Measurements from ENCODE around the gene WBP2. TPM values are rescaled to one million over a fixed set of nuclear protein-coding genes. Genes with fewer than 3 reads are reported as not detected.
"Not testable (repeated sequence)": the region's sequence is repeated elsewhere in the genome, so short reads cannot be mapped to it uniquely, and the experiment has no call there.

WBP2 gene
- total and polyA plus RNA-seq, 5 donors from 2014 or later = 77.7 to 118 (median 92.2) TPM

- DNase-seq (no peak), ATAC-seq (ENCODE audit: low read depth in 2 of 2) (no peak)
- Mint-ChIP-seq H3K36me3 (peaks cover 3% of the 10 kb centered on the region), H3K4me1 (peaks cover 0 to 28% (median 13%) of the 10 kb centered on the region in 4 donors), H3K27me3 (no peaks in the 10 kb centered on the region), H3K9me3 (no peaks in the 10 kb centered on the region), H3K4me3 (no peak overlapping the region), H3K27ac (peak overlapping the region in 1 of 3 donors; percentile 26)
- no peak overlapping the region for H3K4me3 ChIP-seq (ENCODE audit: low read depth, low read length)
- H3K9me3 ChIP-seq (ENCODE audit: control insufficient read depth in 2 of 2, low read length in 2 of 2) = no peaks in the 10 kb centered on the region
- H3K27me3 ChIP-seq (ENCODE audit: control insufficient read depth, insufficient read depth, low read length) = no peaks in the 10 kb centered on the region
- peaks cover 17% of the 10 kb centered on the region for H3K4me1 ChIP-seq (ENCODE audit: control insufficient read depth, insufficient read depth, low read length, poor library complexity, severe bottlenecking)
- no peak overlapping the region for H3K27ac ChIP-seq (ENCODE audit: insufficient read depth, low read length, poor library complexity, severe bottlenecking)
- peaks cover 3% of the 10 kb centered on the region for H3K36me3 ChIP-seq (ENCODE audit: control insufficient read depth, insufficient read depth, low read length)
Observed at GRCh38 chr17:75892556-75893224, 37.6 kb upstream of the WBP2 start.

GRCh38 chr17:75891605-75892555 lies 36.7 kb upstream of the WBP2 start:
- H3K4me3 ChIP-seq (ENCODE audit: low read depth, low read length) = no peak overlapping the region
- no peaks in the 10 kb centered on the region for H3K27me3 ChIP-seq (ENCODE audit: control insufficient read depth, insufficient read depth, low read length)
- no peaks in the 10 kb centered on the region for H3K9me3 ChIP-seq (ENCODE audit: control insufficient read depth in 2 of 2, low read length in 2 of 2)
- Mint-ChIP-seq H3K27me3 (no peaks in the 10 kb centered on the region), H3K4me1 (peaks cover 0 to 23% (median 11%) of the 10 kb centered on the region in 4 donors), H3K27ac (peak overlapping the region in 1 of 3 donors; percentile 43), H3K36me3 (peaks cover 3% of the 10 kb centered on the region), H3K9me3 (no peaks in the 10 kb centered on the region), H3K4me3 (no peak overlapping the region)
- H3K4me1 ChIP-seq (ENCODE audit: control insufficient read depth, insufficient read depth, low read length, poor library complexity, severe bottlenecking) = peaks cover 12% of the 10 kb centered on the region
- DNase-seq (no peak), ATAC-seq (ENCODE audit: low read depth in 2 of 2) (no peak)
- peaks cover 3% of the 10 kb centered on the region for H3K36me3 ChIP-seq (ENCODE audit: control insufficient read depth, insufficient read depth, low read length)
- H3K27ac ChIP-seq (ENCODE audit: insufficient read depth, low read length, poor library complexity, severe bottlenecking) = no peak overlapping the region

GRCh38 chr17:75891022-75891604 lies 36.0 kb upstream of the WBP2 start:
- H3K27me3 ChIP-seq (ENCODE audit: control insufficient read depth, insufficient read depth, low read length) = no peaks in the 10 kb centered on the region
- Mint-ChIP-seq H3K27me3 (no peaks in the 10 kb centered on the region), H3K27ac (peak overlapping the region in 1 of 3 donors; percentile 43), H3K36me3 (peaks cover 3% of the 10 kb centered on the region), H3K9me3 (no peaks in the 10 kb centered on the region), H3K4me1 (peaks cover 0 to 23% (median 11%) of the 10 kb centered on the region in 4 donors), H3K4me3 (no peak overlapping the region)
- no peak overlapping the region for H3K27ac ChIP-seq (ENCODE audit: insufficient read depth, low read length, poor library complexity, severe bottlenecking)
- H3K9me3 ChIP-seq (ENCODE audit: control insufficient read depth in 2 of 2, low read length in 2 of 2) = no peaks in the 10 kb centered on the region
- no peak for DNase-seq
- no peak overlapping the region for H3K4me3 ChIP-seq (ENCODE audit: low read depth, low read length)
- H3K36me3 ChIP-seq (ENCODE audit: control insufficient read depth, insufficient read depth, low read length) = peaks cover 3% of the 10 kb centered on the region
- H3K4me1 ChIP-seq (ENCODE audit: control insufficient read depth, insufficient read depth, low read length, poor library complexity, severe bottlenecking) = peaks cover 12% of the 10 kb centered on the region
- no peak for ATAC-seq (ENCODE audit: low read depth in 2 of 2)

- H3K36me3 ChIP-seq (ENCODE audit: control insufficient read depth, insufficient read depth, low read length) = peaks cover 3% of the 10 kb centered on the region
- peaks cover 0 to 11% (median 3%) of the 10 kb centered on the region in 4 donors for H3K4me1 Mint-ChIP-seq
- ATAC-seq (ENCODE audit: low read depth in 2 of 2) = no peak
Observed at GRCh38 chr17:75889454-75889853, 34.3 kb upstream of the WBP2 start.

GRCh38 chr17:75888484-75888883 lies 33.3 kb upstream of the WBP2 start:
- Mint-ChIP-seq H3K4me1 (peaks cover 0 to 2% (median 0%) of the 10 kb centered on the region in 4 donors), H3K36me3 (peaks cover 3% of the 10 kb centered on the region), H3K9me3 (no peaks in the 10 kb centered on the region), H3K27me3 (no peaks in the 10 kb centered on the region), H3K27ac (no peak overlapping the region), H3K4me3 (no peak overlapping the region)
- Histone ChIP-seq H3K9me3 (ENCODE audit: control insufficient read depth in 2 of 2, low read length in 2 of 2) (no peaks in the 10 kb centered on the region), H3K27me3 (ENCODE audit: control insufficient read depth, insufficient read depth, low read length) (no peaks in the 10 kb centered on the region), H3K4me3 (ENCODE audit: low read depth, low read length) (no peak overlapping the region), H3K36me3 (ENCODE audit: control insufficient read depth, insufficient read depth, low read length) (peaks cover 3% of the 10 kb centered on the region), H3K4me1 (ENCODE audit: control insufficient read depth, insufficient read depth, low read length, poor library complexity, severe bottlenecking) (no peaks in the 10 kb centered on the region), H3K27ac (ENCODE audit: insufficient read depth, low read length, poor library complexity, severe bottlenecking) (no peak overlapping the region)
- no peak for DNase-seq
- ATAC-seq (ENCODE audit: low read depth in 2 of 2) = no peak

More at GRCh38 chr17:75889454-75889853, 34.3 kb upstream of the WBP2 start:
- Mint-ChIP-seq H3K27me3 (no peaks in the 10 kb centered on the region), H3K4me3 (no peak overlapping the region), H3K27ac (peak overlapping the region in 2 of 3 donors; percentile 8 to 52), H3K9me3 (no peaks in the 10 kb centered on the region), H3K36me3 (peaks cover 3% of the 10 kb centered on the region)
- no peaks in the 10 kb centered on the region for H3K4me1 ChIP-seq (ENCODE audit: control insufficient read depth, insufficient read depth, low read length, poor library complexity, severe bottlenecking)
- no peak for DNase-seq
- no peaks in the 10 kb centered on the region for H3K9me3 ChIP-seq (ENCODE audit: control insufficient read depth in 2 of 2, low read length in 2 of 2)
- no peak overlapping the region for H3K4me3 ChIP-seq (ENCODE audit: low read depth, low read length)
- H3K27ac ChIP-seq (ENCODE audit: insufficient read depth, low read length, poor library complexity, severe bottlenecking) = no peak overlapping the region
- no peaks in the 10 kb centered on the region for H3K27me3 ChIP-seq (ENCODE audit: control insufficient read depth, insufficient read depth, low read length)

- H3K36me3 ChIP-seq (ENCODE audit: control insufficient read depth, insufficient read depth, low read length); H3K36me3 Mint-ChIP-seq; DNase-seq; H3K27ac ChIP-seq (ENCODE audit: insufficient read depth, low read length, poor library complexity, severe bottlenecking); H3K9me3 ChIP-seq (ENCODE audit: control insufficient read depth in 2 of 2, low read length in 2 of 2); ATAC-seq (ENCODE audit: low read depth in 2 of 2); H3K4me1 Mint-ChIP-seq; H3K27me3 ChIP-seq (ENCODE audit: control insufficient read depth, insufficient read depth, low read length); H3K4me1 ChIP-seq (ENCODE audit: control insufficient read depth, insufficient read depth, low read length, poor library complexity, severe bottlenecking); H3K27me3 Mint-ChIP-seq; H3K9me3 Mint-ChIP-seq; H3K4me3 ChIP-seq (ENCODE audit: low read depth, low read length): not testable (repeated sequence)
- Mint-ChIP-seq H3K27ac (peak overlapping the region in 2 of 3 donors; percentile 38 to 59), H3K4me3 (peak overlapping the region in 1 of 4 donors; percentile 56)
Observed at GRCh38 chr17:75885860-75886259, 30.7 kb upstream of the WBP2 start.

- H3K4me1 ChIP-seq (ENCODE audit: control insufficient read depth, insufficient read depth, low read length, poor library complexity, severe bottlenecking) = no peaks in the 10 kb centered on the region
- peaks cover 3% of the 10 kb centered on the region for H3K36me3 Mint-ChIP-seq
- H3K27ac Mint-ChIP-seq = peak overlapping the region in 1 of 3 donors; percentile 59
- H3K9me3 Mint-ChIP-seq = no peaks in the 10 kb centered on the region
- H3K4me3 ChIP-seq (ENCODE audit: low read depth, low read length) = no peak overlapping the region
- H3K4me1 Mint-ChIP-seq = no peaks in the 10 kb centered on the region
- H3K4me3 Mint-ChIP-seq = peak overlapping the region in 1 of 4 donors; percentile 56
- no peaks in the 10 kb centered on the region for H3K36me3 ChIP-seq (ENCODE audit: control insufficient read depth, insufficient read depth, low read length)
- H3K27me3 ChIP-seq (ENCODE audit: control insufficient read depth, insufficient read depth, low read length) = no peaks in the 10 kb centered on the region
- no peak overlapping the region for H3K27ac ChIP-seq (ENCODE audit: insufficient read depth, low read length, poor library complexity, severe bottlenecking)
- peaks cover 5% of the 10 kb centered on the region for H3K27me3 Mint-ChIP-seq
- no peaks in the 10 kb centered on the region for H3K9me3 ChIP-seq (ENCODE audit: control insufficient read depth in 2 of 2, low read length in 2 of 2)
- no peak for DNase-seq
- ATAC-seq (ENCODE audit: low read depth in 2 of 2) = no peak
Observed at GRCh38 chr17:75885431-75885830, 30.3 kb upstream of the WBP2 start.

Data from CD4-positive, CD25-positive, alpha-beta regulatory T cell (primary cell).